HEK293 (cell line): ENCODE data around the gene ADAR.

Experiments used
- EGR2 ChIP-seq: fragments of 450-650 bp; formaldehyde crosslinking; IDR thresholded peaks from 2 replicates; pipeline ENCODE4 v1.5.1; 2016; ENCODE audit warnings: low read depth, missing biosample characterization, missing genetic modification characterization
- GLIS2 ChIP-seq: fragments of 450-650 bp; formaldehyde crosslinking; IDR thresholded peaks from 2 replicates; pipeline ENCODE4 v1.5.1; 2016; ENCODE audit warnings: missing biosample characterization, missing genetic modification characterization
- IKZF3 ChIP-seq: fragments of 450-650 bp; IDR thresholded peaks from 2 replicates; pipeline ENCODE4 v1.5.0; 2018; ENCODE audit warnings: missing biosample characterization, mild to moderate bottlenecking, missing genetic modification characterization, moderate library complexity
- KLF1 ChIP-seq: fragments of 450-650 bp; formaldehyde crosslinking; IDR thresholded peaks from 2 replicates; pipeline ENCODE4 v1.5.1; 2016; ENCODE audit warnings: missing biosample characterization, missing genetic modification characterization
- KLF16 ChIP-seq: fragments of 450-650 bp; formaldehyde crosslinking; IDR thresholded peaks from 2 replicates; pipeline ENCODE4 v1.5.1; 2017; ENCODE audit warnings: missing biosample characterization, missing genetic modification characterization
- KLF8 ChIP-seq: fragments of 450-650 bp; formaldehyde crosslinking; IDR thresholded peaks from 2 replicates; pipeline ENCODE4 v1.5.1; 2016; ENCODE audit warnings: missing biosample characterization, missing genetic modification characterization
- SALL2 ChIP-seq: fragments of 450-650 bp; formaldehyde crosslinking; IDR thresholded peaks from 2 replicates; pipeline ENCODE4 v1.5.0; 2017; ENCODE audit warnings: missing biosample characterization, mild to moderate bottlenecking, missing genetic modification characterization, borderline replicate concordance
- SCRT2 ChIP-seq: fragments of 450-650 bp; formaldehyde crosslinking; IDR thresholded peaks from 2 replicates; pipeline ENCODE4 v1.5.1; 2016; ENCODE audit warnings: missing biosample characterization, missing genetic modification characterization
- SETDB1 ChIP-seq: IDR thresholded peaks from one replicate; pipeline ENCODE4 v1.6.1; 2017; ENCODE audit warnings: mild to moderate bottlenecking, low read length, moderate library complexity, mixed read lengths; ENCODE audit not compliant: insufficient read length
- WT1 ChIP-seq: fragments of 450-650 bp; formaldehyde crosslinking; IDR thresholded peaks from 2 replicates; pipeline ENCODE4 v1.5.1; 2016; ENCODE audit warnings: missing biosample characterization, missing genetic modification characterization
- ZBTB8A ChIP-seq: fragments of 450-650 bp; formaldehyde crosslinking; IDR thresholded peaks from 2 replicates; pipeline ENCODE4 v1.5.1; 2016; ENCODE audit warnings: missing biosample characterization, missing genetic modification characterization
- ZNF10 ChIP-seq: fragments of 450-650 bp; formaldehyde crosslinking; IDR thresholded peaks from 2 replicates; pipeline ENCODE4 v1.5.1; 2017; ENCODE audit warnings: missing biosample characterization, missing genetic modification characterization
- ZNF114 ChIP-seq: fragments of 450-650 bp; formaldehyde crosslinking; IDR thresholded peaks from 2 replicates; pipeline ENCODE4 v1.5.0; 2017; ENCODE audit warnings: missing biosample characterization, missing genetic modification characterization
- ZNF138 ChIP-seq: fragments of 450-650 bp; formaldehyde crosslinking; IDR thresholded peaks from 2 replicates; pipeline ENCODE4 v1.5.1; 2016; ENCODE audit warnings: missing biosample characterization, missing genetic modification characterization, borderline replicate concordance
- ZNF146 ChIP-seq: fragments of 450-650 bp; formaldehyde crosslinking; IDR thresholded peaks from 2 replicates; pipeline ENCODE4 v1.5.1; 2016; ENCODE audit warnings: missing biosample characterization, missing genetic modification characterization
- ZNF239 ChIP-seq: fragments of 450-650 bp; formaldehyde crosslinking; IDR thresholded peaks from 2 replicates; pipeline ENCODE4 v1.5.1; 2016; ENCODE audit warnings: missing biosample characterization, missing genetic modification characterization
- ZNF248 ChIP-seq: fragments of 450-650 bp; formaldehyde crosslinking; IDR thresholded peaks from 2 replicates; pipeline ENCODE4 v1.5.1; 2017; ENCODE audit warnings: missing biosample characterization, missing genetic modification characterization
- ZNF292 ChIP-seq: fragments of 450-650 bp; formaldehyde crosslinking; IDR thresholded peaks from 2 replicates; pipeline ENCODE4 v1.5.1; 2016; ENCODE audit warnings: low read depth, missing biosample characterization, missing genetic modification characterization, borderline replicate concordance
- ZNF350 ChIP-seq: fragments of 450-650 bp; formaldehyde crosslinking; IDR thresholded peaks from 2 replicates; pipeline ENCODE4 v1.5.0; 2017; ENCODE audit warnings: missing biosample characterization, mild to moderate bottlenecking, missing genetic modification characterization
- ZNF473 ChIP-seq: fragments of 450-650 bp; formaldehyde crosslinking; IDR thresholded peaks from 2 replicates; pipeline ENCODE4 v1.5.1; 2017; ENCODE audit warnings: missing biosample characterization, missing genetic modification characterization
- ZNF501 ChIP-seq: fragments of 450-650 bp; formaldehyde crosslinking; IDR thresholded peaks from 2 replicates; pipeline ENCODE4 v1.5.1; 2016; ENCODE audit warnings: missing biosample characterization, missing genetic modification characterization
- ZNF530 ChIP-seq: fragments of 450-650 bp; formaldehyde crosslinking; IDR thresholded peaks from 2 replicates; pipeline ENCODE4 v1.5.1; 2016; ENCODE audit warnings: low read depth, missing biosample characterization, missing genetic modification characterization
- ZNF544 ChIP-seq: fragments of 450-650 bp; formaldehyde crosslinking; IDR thresholded peaks from 2 replicates; pipeline ENCODE4 v1.5.0; 2017; ENCODE audit warnings: missing biosample characterization, missing genetic modification characterization
- ZNF555 ChIP-seq: fragments of 450-650 bp; formaldehyde crosslinking; conservative IDR thresholded peaks from 2 replicates; pipeline ENCODE4 v1.5.1; 2017; ENCODE audit warnings: missing biosample characterization, mild to moderate bottlenecking, missing genetic modification characterization, inconsistent platforms
- ZNF621 ChIP-seq: fragments of 450-650 bp; formaldehyde crosslinking; IDR thresholded peaks from 2 replicates; pipeline ENCODE4 v1.5.1; 2017; ENCODE audit warnings: missing biosample characterization, missing genetic modification characterization
- ZNF654 ChIP-seq: fragments of 450-650 bp; formaldehyde crosslinking; IDR thresholded peaks from 2 replicates; pipeline ENCODE4 v1.5.1; 2016; ENCODE audit warnings: low read depth, missing biosample characterization, missing genetic modification characterization
- ZNF76 ChIP-seq: fragments of 450-650 bp; formaldehyde crosslinking; IDR thresholded peaks from 2 replicates; pipeline ENCODE4; 2016; ENCODE audit warnings: low read depth, missing biosample characterization, missing genetic modification characterization, borderline replicate concordance
- ZNF768 ChIP-seq: fragments of 450-650 bp; formaldehyde crosslinking; IDR thresholded peaks from 2 replicates; pipeline ENCODE4 v1.5.1; 2018; ENCODE audit warnings: missing biosample characterization, mild to moderate bottlenecking, missing genetic modification characterization
- ZNF792 ChIP-seq: fragments of 450-650 bp; formaldehyde crosslinking; IDR thresholded peaks from 2 replicates; pipeline ENCODE4 v1.5.1; 2016; ENCODE audit warnings: missing biosample characterization, missing genetic modification characterization
- ZNF837 ChIP-seq: fragments of 450-650 bp; formaldehyde crosslinking; IDR thresholded peaks from 2 replicates; pipeline ENCODE4 v1.5.1; 2016; ENCODE audit warnings: missing biosample characterization, missing genetic modification characterization
- ZXDB ChIP-seq: fragments of 450-650 bp; formaldehyde crosslinking; IDR thresholded peaks from 2 replicates; pipeline ENCODE4 v1.5.1; 2016; ENCODE audit warnings: missing biosample characterization, missing genetic modification characterization
- TF ChIP-seq, protein P1 (sequence below): fragments of 450-650 bp; formaldehyde crosslinking; IDR thresholded peaks from 2 replicates; pipeline ENCODE4 v1.5.1; 2017; ENCODE audit warnings: missing biosample characterization, missing genetic modification characterization
- TF ChIP-seq, protein P2 (sequence below): fragments of 450-650 bp; formaldehyde crosslinking; IDR thresholded peaks from 2 replicates; pipeline ENCODE4 v1.5.1; 2016; ENCODE audit warnings: missing biosample characterization, missing genetic modification characterization, low read depth
- TF ChIP-seq, protein P3 (sequence below): fragments of 450-650 bp; formaldehyde crosslinking; IDR thresholded peaks from 2 replicates; pipeline ENCODE4 v1.5.1; 2017; ENCODE audit warnings: missing biosample characterization, missing genetic modification characterization

Gene ADAR

DNA sequence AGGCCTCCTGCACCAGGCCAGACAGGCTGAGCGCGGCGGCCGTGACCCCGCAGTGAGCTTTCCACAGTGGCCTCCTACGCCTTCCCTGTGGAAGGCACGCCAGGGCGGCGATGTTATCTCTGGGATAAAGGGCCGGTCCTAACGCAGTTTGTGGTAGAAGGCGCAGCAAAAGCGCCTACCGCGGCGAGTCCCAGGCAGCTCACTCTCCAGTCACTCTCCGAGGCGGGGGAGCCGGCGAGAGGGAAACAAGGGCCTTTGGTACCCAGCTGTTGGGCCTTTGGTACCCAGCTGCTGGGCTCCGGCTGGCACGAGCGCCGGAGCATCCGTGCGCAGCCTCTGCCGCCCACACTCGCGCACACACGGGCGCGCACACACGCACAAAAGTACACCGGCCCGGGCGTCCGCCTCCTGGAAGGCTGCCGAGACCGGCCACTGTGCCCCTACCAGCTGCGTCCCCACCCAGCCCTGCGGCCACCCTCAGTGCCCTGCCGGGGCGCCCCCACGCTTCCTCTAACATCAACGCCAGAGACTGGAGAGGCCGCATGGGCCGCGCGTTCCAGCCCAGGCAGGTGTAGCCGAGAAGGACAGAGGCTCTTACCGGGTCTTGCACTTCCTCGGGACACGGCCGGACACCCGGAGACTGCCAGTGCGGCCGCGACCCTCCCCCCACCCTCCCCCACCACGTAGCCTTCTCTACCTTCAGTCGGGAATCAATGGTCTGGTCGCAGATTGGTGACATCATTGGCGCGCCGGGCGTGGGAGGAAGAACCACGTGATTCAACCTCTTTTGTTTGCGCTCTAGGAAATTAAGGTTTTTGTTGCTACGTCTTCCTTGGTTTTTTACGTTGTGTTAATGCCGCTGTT, 19.5 kb upstream of the ADAR start (continued):
- TF ChIP-seq, protein P1, sequence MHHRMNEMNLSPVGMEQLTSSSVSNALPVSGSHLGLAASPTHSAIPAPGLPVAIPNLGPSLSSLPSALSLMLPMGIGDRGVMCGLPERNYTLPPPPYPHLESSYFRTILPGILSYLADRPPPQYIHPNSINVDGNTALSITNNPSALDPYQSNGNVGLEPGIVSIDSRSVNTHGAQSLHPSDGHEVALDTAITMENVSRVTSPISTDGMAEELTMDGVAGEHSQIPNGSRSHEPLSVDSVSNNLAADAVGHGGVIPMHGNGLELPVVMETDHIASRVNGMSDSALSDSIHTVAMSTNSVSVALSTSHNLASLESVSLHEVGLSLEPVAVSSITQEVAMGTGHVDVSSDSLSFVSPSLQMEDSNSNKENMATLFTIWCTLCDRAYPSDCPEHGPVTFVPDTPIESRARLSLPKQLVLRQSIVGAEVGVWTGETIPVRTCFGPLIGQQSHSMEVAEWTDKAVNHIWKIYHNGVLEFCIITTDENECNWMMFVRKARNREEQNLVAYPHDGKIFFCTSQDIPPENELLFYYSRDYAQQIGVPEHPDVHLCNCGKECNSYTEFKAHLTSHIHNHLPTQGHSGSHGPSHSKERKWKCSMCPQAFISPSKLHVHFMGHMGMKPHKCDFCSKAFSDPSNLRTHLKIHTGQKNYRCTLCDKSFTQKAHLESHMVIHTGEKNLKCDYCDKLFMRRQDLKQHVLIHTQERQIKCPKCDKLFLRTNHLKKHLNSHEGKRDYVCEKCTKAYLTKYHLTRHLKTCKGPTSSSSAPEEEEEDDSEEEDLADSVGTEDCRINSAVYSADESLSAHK: no peak
- TF ChIP-seq SETDB1 (no peak), ZNF621 (no peak), IKZF3 (tag by site-specific recombination) (no peak), ZNF350 (tag by site-specific recombination) (no peak), ZNF555 (tag by site-specific recombination) (no peak), ZNF501 (tag by site-specific recombination) (peak; percentile 58; the same call in 1 of the 2 replicates), ZNF530 (no peak), GLIS2 (tag by site-specific recombination) (peak; percentile 89), ZNF837 (tag by site-specific recombination) (no peak), ZBTB8A (tag by site-specific recombination) (peak; percentile 75), ZNF239 (no peak), ZNF114 (no peak), ZNF76 (tag by site-specific recombination) (peak; percentile 54; the same call in 1 of the 2 replicates), ZNF292 (tag by site-specific recombination) (no peak), ZNF544 (tag by site-specific recombination) (no peak), EGR2 (peak; percentile 81), ZNF146 (no peak), ZNF138 (tag by site-specific recombination) (no peak), KLF1 (tag by site-specific recombination) (peak; percentile 55), SCRT2 (tag by site-specific recombination) (no peak), ZXDB (tag by site-specific recombination) (peak; percentile 83; the same call in 1 of the 2 replicates), ZNF473 (no peak), SALL2 (tag by site-specific recombination) (no peak), ZNF10 (tag by site-specific recombination) (no peak), ZNF792 (tag by site-specific recombination) (no peak), WT1 (tag by site-specific recombination) (peak; percentile 45; the same call in 1 of the 2 replicates), KLF8 (tag by site-specific recombination) (peak; percentile 84), ZNF248 (no peak), ZNF654 (tag by site-specific recombination) (no peak), ZNF768 (tag by site-specific recombination) (no peak), KLF16 (tag by site-specific recombination) (0 out of 2 replicates have a peak, but pooled peaks have one; percentile 33)
- TF ChIP-seq, protein P2, sequence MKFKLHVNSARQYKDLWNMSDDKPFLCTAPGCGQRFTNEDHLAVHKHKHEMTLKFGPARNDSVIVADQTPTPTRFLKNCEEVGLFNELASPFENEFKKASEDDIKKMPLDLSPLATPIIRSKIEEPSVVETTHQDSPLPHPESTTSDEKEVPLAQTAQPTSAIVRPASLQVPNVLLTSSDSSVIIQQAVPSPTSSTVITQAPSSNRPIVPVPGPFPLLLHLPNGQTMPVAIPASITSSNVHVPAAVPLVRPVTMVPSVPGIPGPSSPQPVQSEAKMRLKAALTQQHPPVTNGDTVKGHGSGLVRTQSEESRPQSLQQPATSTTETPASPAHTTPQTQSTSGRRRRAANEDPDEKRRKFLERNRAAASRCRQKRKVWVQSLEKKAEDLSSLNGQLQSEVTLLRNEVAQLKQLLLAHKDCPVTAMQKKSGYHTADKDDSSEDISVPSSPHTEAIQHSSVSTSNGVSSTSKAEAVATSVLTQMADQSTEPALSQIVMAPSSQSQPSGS (tag by site-specific recombination): peak; percentile 97
- TF ChIP-seq, protein P3, sequence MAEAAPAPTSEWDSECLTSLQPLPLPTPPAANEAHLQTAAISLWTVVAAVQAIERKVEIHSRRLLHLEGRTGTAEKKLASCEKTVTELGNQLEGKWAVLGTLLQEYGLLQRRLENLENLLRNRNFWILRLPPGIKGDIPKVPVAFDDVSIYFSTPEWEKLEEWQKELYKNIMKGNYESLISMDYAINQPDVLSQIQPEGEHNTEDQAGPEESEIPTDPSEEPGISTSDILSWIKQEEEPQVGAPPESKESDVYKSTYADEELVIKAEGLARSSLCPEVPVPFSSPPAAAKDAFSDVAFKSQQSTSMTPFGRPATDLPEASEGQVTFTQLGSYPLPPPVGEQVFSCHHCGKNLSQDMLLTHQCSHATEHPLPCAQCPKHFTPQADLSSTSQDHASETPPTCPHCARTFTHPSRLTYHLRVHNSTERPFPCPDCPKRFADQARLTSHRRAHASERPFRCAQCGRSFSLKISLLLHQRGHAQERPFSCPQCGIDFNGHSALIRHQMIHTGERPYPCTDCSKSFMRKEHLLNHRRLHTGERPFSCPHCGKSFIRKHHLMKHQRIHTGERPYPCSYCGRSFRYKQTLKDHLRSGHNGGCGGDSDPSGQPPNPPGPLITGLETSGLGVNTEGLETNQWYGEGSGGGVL (tag by site-specific recombination): peak; percentile 64; the same call in 1 of the 2 replicates
